IMR-90 (cell line): ENCODE measurements around the gene RASSF5. TPM values are rescaled to one million over a fixed set of nuclear protein-coding genes. Genes with fewer than 3 reads are reported as not detected.

ENCODE experiments used
- ATAC-seq: fragments of 200-7000 bp; cut with Tn5 transposase; 2 replicates; pipeline ENCODE4 v1.9.1; 2020; ENCODE audit warnings: low read depth, mild to moderate bottlenecking, moderate library complexity
- BruUV-seq: library from RNA; stranded (reverse); fragments of 400-500 nt; replicated peaks from 2 replicates; lab custom pipeline; 2021; lab: Mats Ljungman, UMichigan
- CTCF ChIA-PET: fragments of 300-600 bp; formaldehyde crosslinking; extraction: SDS; loops from one replicate; lab custom pipeline; 2021; ENCODE audit warnings: antibody characterized with exemption; lab: Yijun Ruan, JAX
- POLR2A ChIA-PET: fragments of 300-600 bp; sonication (Branson Sonifier 250); formaldehyde crosslinking; loops from one replicate; lab custom pipeline; 2022; ENCODE audit warnings: antibody characterized with exemption; ENCODE audit not compliant: unreplicated experiment; lab: Charles Lee
- DNase-seq: peaks from one replicate; pipeline ENCODE4 v3.0.0; 2013
- H2AFZ ChIP-seq: replicated peaks from 2 replicates; pipeline ENCODE3; 2013; ENCODE audit warnings: low read length, mild to moderate bottlenecking; ENCODE audit not compliant: poor library complexity
- H2AK5ac ChIP-seq: 2 replicates; pipeline ENCODE4 v1.6.1; 2013; ENCODE audit warnings: low read depth, low read length, inconsistent platforms
- H2AK9ac ChIP-seq: replicated peaks from 2 replicates; pipeline ENCODE3; 2013; ENCODE audit warnings: mild to moderate bottlenecking, low read depth, low read length, moderate library complexity; ENCODE audit not compliant: poor library complexity
- H2BK120ac ChIP-seq: 2 replicates; pipeline ENCODE4 v1.6.1; 2013; ENCODE audit warnings: low read depth, low read length, inconsistent platforms
- H2BK15ac ChIP-seq: 3 replicates; pipeline ENCODE4 v1.6.1; 2013; ENCODE audit warnings: low read depth, low read length, inconsistent platforms
- H2BK20ac ChIP-seq: 2 replicates; pipeline ENCODE4 v1.6.1; 2013; ENCODE audit warnings: low read depth, mild to moderate bottlenecking, inconsistent platforms, low read length, moderate library complexity
- H2BK5ac ChIP-seq: 2 replicates; pipeline ENCODE4 v1.6.1; 2013; ENCODE audit warnings: mild to moderate bottlenecking, low read depth, low read length, inconsistent platforms; ENCODE audit not compliant: poor library complexity, severe bottlenecking
- H3K14ac ChIP-seq: replicated peaks from 2 replicates; pipeline ENCODE4 v1.6.1; 2013; ENCODE audit warnings: low read depth, low read length, inconsistent platforms
- H3K18ac ChIP-seq: 2 replicates; pipeline ENCODE4 v1.6.1; 2013; ENCODE audit warnings: low read depth, low read length, control low read depth
- H3K23ac ChIP-seq: 2 replicates; pipeline ENCODE4 v1.6.1; 2013; ENCODE audit warnings: low read depth, low read length, inconsistent platforms
- H3K27ac ChIP-seq: 2 replicates; pipeline ENCODE4 v1.5.1; 2013; ENCODE audit warnings: mild to moderate bottlenecking, control low read depth, low read length; ENCODE audit not compliant: insufficient read depth
- H3K27me3 ChIP-seq: 2 replicates; pipeline ENCODE4 v1.6.1; 2013; ENCODE audit warnings: low read length; ENCODE audit not compliant: control insufficient read depth, insufficient read depth
- H3K36me3 ChIP-seq: 2 replicates; pipeline ENCODE4 v1.6.1; 2013; ENCODE audit warnings: low read length, mixed read lengths; ENCODE audit not compliant: control insufficient read depth, insufficient read depth
- H3K4ac ChIP-seq: 2 replicates; pipeline ENCODE4 v1.6.1; 2013; ENCODE audit warnings: low read depth, low read length, inconsistent platforms
- H3K4me1 ChIP-seq: 2 replicates; pipeline ENCODE4 v1.6.1; 2013; ENCODE audit warnings: low read length, mixed read lengths; ENCODE audit not compliant: control insufficient read depth, insufficient read depth
- H3K4me2 ChIP-seq: 2 replicates; pipeline ENCODE4 v1.6.1; 2013; ENCODE audit warnings: low read depth, mild to moderate bottlenecking, control low read depth, low read length, moderate library complexity
- H3K4me3 ChIP-seq: 2 replicates; pipeline ENCODE4 v1.5.1; 2013; ENCODE audit warnings: low read depth, mild to moderate bottlenecking, control low read depth, low read length, moderate library complexity; ENCODE audit not compliant: insufficient read depth
- H3K56ac ChIP-seq: 2 replicates; pipeline ENCODE4 v1.6.1; 2013; ENCODE audit warnings: low read length, inconsistent platforms; ENCODE audit not compliant: insufficient read depth; ENCODE audit errors: extremely low read depth
- H3K79me1 ChIP-seq, 2 experiments: 2 replicates each; pipeline ENCODE4 v1.6.1; 2013; ENCODE audit warnings: low read length in 2 of 2, inconsistent platforms in 1 of 2, low read depth in 1 of 2
- H3K9ac ChIP-seq: 2 replicates; pipeline ENCODE4 v1.6.1; 2013; ENCODE audit warnings: low read depth, low read length, control low read depth
- H3K9me1 ChIP-seq: 2 replicates; pipeline ENCODE4 v1.6.1; 2013; ENCODE audit warnings: low read length, inconsistent platforms; ENCODE audit not compliant: insufficient read depth
- H3K9me3 ChIP-seq: 2 replicates; pipeline ENCODE4 v1.6.1; 2013; ENCODE audit warnings: low read length; ENCODE audit not compliant: control insufficient read depth, insufficient read depth
- H4K20me1 ChIP-seq: 2 replicates; pipeline ENCODE4 v1.6.1; 2013; ENCODE audit warnings: low read length, inconsistent platforms; ENCODE audit not compliant: insufficient read depth
- H4K5ac ChIP-seq: 2 replicates; pipeline ENCODE4 v1.6.1; 2013; ENCODE audit warnings: mild to moderate bottlenecking, low read depth, low read length, control low read depth
- H4K8ac ChIP-seq, 2 experiments: 2 replicates each; pipeline ENCODE4 v1.6.1; 2013; ENCODE audit warnings: low read depth in 2 of 2, low read length in 2 of 2, control low read depth in 1 of 2, inconsistent platforms in 1 of 2
- H4K91ac ChIP-seq: 2 replicates; pipeline ENCODE4 v1.6.1; 2013; ENCODE audit warnings: low read depth, low read length, inconsistent platforms; ENCODE audit not compliant: insufficient read depth
- BHLHE40 ChIP-seq: fragments of 150-350 bp; IDR thresholded peaks from 2 replicates; pipeline ENCODE4 v1.6.1; 2016; ENCODE audit warnings: mild to moderate bottlenecking, low read depth, low read length
- CEBPB ChIP-seq: IDR thresholded peaks from 2 replicates; pipeline ENCODE4 v1.6.1; 2012; ENCODE audit warnings: low read depth, low read length, improper control_type of control experiment
- CHD1 ChIP-seq: IDR thresholded peaks from 2 replicates; pipeline ENCODE4 v1.6.1; 2012; ENCODE audit warnings: low read depth, low read length, improper control_type of control experiment
- FOS ChIP-seq: fragments of 150-350 bp; IDR thresholded peaks from 2 replicates; pipeline ENCODE4 v1.6.1; 2016; ENCODE audit warnings: low read depth, low read length
- MAZ ChIP-seq: IDR thresholded peaks from 2 replicates; pipeline ENCODE4 v1.6.1; 2012; ENCODE audit warnings: low read depth, mild to moderate bottlenecking, low read length, improper control_type of control experiment, moderate library complexity, borderline replicate concordance
- MXI1 ChIP-seq: IDR thresholded peaks from 2 replicates; pipeline ENCODE4 v1.6.1; 2012; ENCODE audit warnings: low read depth, mild to moderate bottlenecking, low read length, moderate library complexity, borderline replicate concordance
- NFE2L2 ChIP-seq: fragments of 150-350 bp; IDR thresholded peaks from 2 replicates; pipeline ENCODE4 v1.6.1; 2016; ENCODE audit warnings: low read depth, mild to moderate bottlenecking, low read length
- POLR2A ChIP-seq: IDR thresholded peaks from 2 replicates; pipeline ENCODE4 v1.6.1; 2012; ENCODE audit warnings: mild to moderate bottlenecking, low read depth, low read length
- RAD21 ChIP-seq: IDR thresholded peaks from 2 replicates; pipeline ENCODE4 v1.6.1; 2012; ENCODE audit warnings: low read length, improper control_type of control experiment
- RCOR1 ChIP-seq: IDR thresholded peaks from 2 replicates; pipeline ENCODE4 v1.6.1; 2012; ENCODE audit warnings: mild to moderate bottlenecking, low read length, improper control_type of control experiment; ENCODE audit not compliant: insufficient replicate concordance
- SMC3 ChIP-seq: fragments of 150-350 bp; IDR thresholded peaks from 2 replicates; pipeline ENCODE4 v1.6.1; 2016; ENCODE audit warnings: low read depth, mild to moderate bottlenecking, antibody characterized with exemption, low read length, moderate library complexity
- WGBS, 2 experiments: methylation state at CpG; one replicate each; pipeline versions ENCODE4 v1.1.5 to v1.1.7; 2013; ENCODE audit warnings: missing lambda C conversion rate in 2 of 2; ENCODE audit not compliant: insufficient read length in 1 of 2; ENCODE audit errors: extremely low coverage in 2 of 2; 5-methylcytosine and 5-hydroxymethylcytosine counted together
- dilution Hi-C: fragments of 300-500 bp; cut with HindIII; formaldehyde crosslinking; loops from one replicate; pipeline ENCODE4 v1.14.3; 2018; ENCODE audit warnings: low sequenced_read_pairs; ENCODE audit not compliant: unreplicated experiment
- in situ Hi-C: fragments of 300-500 bp; cut with MboI; formaldehyde crosslinking; loops from 3 replicates; pipeline ENCODE4 v1.14.3; 2019; ENCODE audit warnings: low sequenced_read_pairs, inconsistent platforms, mixed read lengths
- intact Hi-C: fragments of 100-400 bp; cut with micrococcal nuclease; formaldehyde crosslinking; loops from 2 replicates; pipeline ENCODE4 v1.10.0; 2022
- polyA plus RNA-seq, 3 experiments: library from polyadenylated mRNA; depleted of rRNA; stranded (reverse); fragments of >200 nt; gene quantifications; 2 replicates each; pipeline ENCODE4 v1.2.3, GENCODE V29; 2012; ENCODE audit warnings: low replicate concordance in 1 of 3
- total RNA-seq: library from RNA; depleted of rRNA; stranded (reverse); fragments of >200 nt; gene quantifications from 2 replicates; pipeline ENCODE4 v1.2.3, GENCODE V29; 2012
- TF ChIP-seq, protein P1 (sequence below): conservative IDR thresholded peaks from 2 replicates; pipeline ENCODE4 v1.5.1; 2012; ENCODE audit warnings: mild to moderate bottlenecking, low read depth, low read length, improper control_type of control experiment
- TF ChIP-seq, protein P2 (sequence below): fragments of 150-350 bp; IDR thresholded peaks from 2 replicates; pipeline ENCODE4 v1.6.1; 2017; ENCODE audit warnings: mild to moderate bottlenecking, antibody characterized with exemption, low read length, low read depth
- TF ChIP-seq, protein P3 (sequence below): fragments of 150-350 bp; IDR thresholded peaks from 2 replicates; pipeline ENCODE4 v1.6.1; 2016; ENCODE audit warnings: low read depth, mild to moderate bottlenecking, low read length, moderate library complexity, borderline replicate concordance

Gene RASSF5
- total and polyA plus RNA-seq, 2 of the 4 experiments (the other 2 are of a cell fraction), result 0.18 to 1.1 TPM

DNA sequence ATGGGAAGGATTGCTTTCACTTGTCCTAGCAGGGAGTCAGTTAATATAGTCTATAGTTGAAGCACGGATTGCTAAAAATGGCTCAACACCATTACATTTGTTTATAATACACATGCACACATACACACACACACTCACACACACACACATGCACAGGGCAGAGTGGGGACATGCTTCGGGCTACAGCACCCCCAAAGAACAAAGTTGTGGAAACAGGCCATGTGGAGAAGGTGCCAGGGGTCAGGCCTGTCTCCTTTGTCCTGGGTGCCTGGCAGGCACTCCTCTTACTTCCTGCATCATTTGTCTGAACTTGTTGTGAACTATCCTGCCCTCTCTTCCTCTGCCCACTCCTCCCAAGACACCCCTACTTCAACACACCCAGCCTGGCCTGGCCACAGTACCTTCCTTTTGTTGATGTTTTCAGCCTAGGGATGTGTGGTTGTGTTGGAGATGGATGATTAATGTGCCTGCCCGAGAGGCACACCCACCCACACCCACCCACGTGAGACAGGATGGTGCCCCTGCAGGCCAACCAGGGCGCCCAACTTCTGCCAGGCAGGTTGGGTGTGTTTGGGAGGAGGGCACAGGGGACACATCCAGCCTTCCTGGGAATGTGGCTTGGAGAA, 17.5 kb downstream of the RASSF5 start:
- intact Hi-C loops, result no loop called here
- ATAC-seq, result no peak
- H3K9me3 ChIP-seq, result no peaks in the 10 kb centered on the region

More for the DNA sequence above, 17.5 kb downstream of the RASSF5 start:
- Histone ChIP-seq H4K5ac (no peak overlapping the region), H2BK5ac (no peak overlapping the region), H2BK20ac (no peak overlapping the region), H3K79me1 (no peaks in the 10 kb centered on the region), H3K23ac (no peak overlapping the region), H3K56ac (no peak overlapping the region), H4K91ac (no peak overlapping the region), H3K9me1 (peaks cover 3% of the 10 kb centered on the region), H4K20me1 (no peaks in the 10 kb centered on the region; the same call in 1 of the 2 replicates), H2AK5ac (no peak overlapping the region), H3K18ac (no peak overlapping the region), H3K4me1 (no peaks in the 10 kb centered on the region), H3K27ac (no peak overlapping the region), H3K27me3 (peaks cover 5% of the 10 kb centered on the region; the same call in 1 of the 2 replicates), H4K8ac (no peak overlapping the region), H3K4me3 (no peak overlapping the region), H3K9ac (no peak overlapping the region), H2AK9ac (no peak overlapping the region), H3K36me3 (no peaks in the 10 kb centered on the region), H3K4ac (no peak overlapping the region), H2BK120ac (no peak overlapping the region), H2BK15ac (no peak overlapping the region), H3K14ac (no peak overlapping the region), H2AFZ (no peak overlapping the region), H3K4me2 (no peak overlapping the region)
- no TSS peak for BruUV-seq
- ChIA-PET CTCF (no interaction called here), POLR2A (no interaction called here)
- in situ Hi-C loops (no loop called here), dilution Hi-C loops (no loop called here)
- no peak for DNase-seq
- TF ChIP-seq NFE2L2, result no peak
- TF ChIP-seq, protein P1, sequence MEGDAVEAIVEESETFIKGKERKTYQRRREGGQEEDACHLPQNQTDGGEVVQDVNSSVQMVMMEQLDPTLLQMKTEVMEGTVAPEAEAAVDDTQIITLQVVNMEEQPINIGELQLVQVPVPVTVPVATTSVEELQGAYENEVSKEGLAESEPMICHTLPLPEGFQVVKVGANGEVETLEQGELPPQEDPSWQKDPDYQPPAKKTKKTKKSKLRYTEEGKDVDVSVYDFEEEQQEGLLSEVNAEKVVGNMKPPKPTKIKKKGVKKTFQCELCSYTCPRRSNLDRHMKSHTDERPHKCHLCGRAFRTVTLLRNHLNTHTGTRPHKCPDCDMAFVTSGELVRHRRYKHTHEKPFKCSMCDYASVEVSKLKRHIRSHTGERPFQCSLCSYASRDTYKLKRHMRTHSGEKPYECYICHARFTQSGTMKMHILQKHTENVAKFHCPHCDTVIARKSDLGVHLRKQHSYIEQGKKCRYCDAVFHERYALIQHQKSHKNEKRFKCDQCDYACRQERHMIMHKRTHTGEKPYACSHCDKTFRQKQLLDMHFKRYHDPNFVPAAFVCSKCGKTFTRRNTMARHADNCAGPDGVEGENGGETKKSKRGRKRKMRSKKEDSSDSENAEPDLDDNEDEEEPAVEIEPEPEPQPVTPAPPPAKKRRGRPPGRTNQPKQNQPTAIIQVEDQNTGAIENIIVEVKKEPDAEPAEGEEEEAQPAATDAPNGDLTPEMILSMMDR, result no peak
- no peak for TF ChIP-seq RAD21
- no peak for TF ChIP-seq CHD1
- TF ChIP-seq BHLHE40, result no peak
- TF ChIP-seq, protein P2, sequence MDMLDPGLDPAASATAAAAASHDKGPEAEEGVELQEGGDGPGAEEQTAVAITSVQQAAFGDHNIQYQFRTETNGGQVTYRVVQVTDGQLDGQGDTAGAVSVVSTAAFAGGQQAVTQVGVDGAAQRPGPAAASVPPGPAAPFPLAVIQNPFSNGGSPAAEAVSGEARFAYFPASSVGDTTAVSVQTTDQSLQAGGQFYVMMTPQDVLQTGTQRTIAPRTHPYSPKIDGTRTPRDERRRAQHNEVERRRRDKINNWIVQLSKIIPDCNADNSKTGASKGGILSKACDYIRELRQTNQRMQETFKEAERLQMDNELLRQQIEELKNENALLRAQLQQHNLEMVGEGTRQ, result no peak
- no peak for TF ChIP-seq POLR2A
- TF ChIP-seq CEBPB, result no peak
- TF ChIP-seq, protein P3, sequence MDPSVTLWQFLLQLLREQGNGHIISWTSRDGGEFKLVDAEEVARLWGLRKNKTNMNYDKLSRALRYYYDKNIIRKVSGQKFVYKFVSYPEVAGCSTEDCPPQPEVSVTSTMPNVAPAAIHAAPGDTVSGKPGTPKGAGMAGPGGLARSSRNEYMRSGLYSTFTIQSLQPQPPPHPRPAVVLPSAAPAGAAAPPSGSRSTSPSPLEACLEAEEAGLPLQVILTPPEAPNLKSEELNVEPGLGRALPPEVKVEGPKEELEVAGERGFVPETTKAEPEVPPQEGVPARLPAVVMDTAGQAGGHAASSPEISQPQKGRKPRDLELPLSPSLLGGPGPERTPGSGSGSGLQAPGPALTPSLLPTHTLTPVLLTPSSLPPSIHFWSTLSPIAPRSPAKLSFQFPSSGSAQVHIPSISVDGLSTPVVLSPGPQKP, result no peak
- TF ChIP-seq SMC3, result no peak
- no peak for TF ChIP-seq MAZ
- no peak for TF ChIP-seq RCOR1
- no peak for TF ChIP-seq MXI1
- TF ChIP-seq FOS, result no peak
- WGBS, 2 experiments, result no CpG with 5 or more reads among the region's 5 CpGs
